ENCODE results near the gene NECTIN2.
A peak's percentile ranks its signal among the peaks of the same experiment; 100 is the strongest.
"Not testable (repeated sequence)": the region's sequence is repeated elsewhere in the genome, so short reads cannot be mapped to it uniquely, and the experiment has no call there.

Gene NECTIN2

DNA sequence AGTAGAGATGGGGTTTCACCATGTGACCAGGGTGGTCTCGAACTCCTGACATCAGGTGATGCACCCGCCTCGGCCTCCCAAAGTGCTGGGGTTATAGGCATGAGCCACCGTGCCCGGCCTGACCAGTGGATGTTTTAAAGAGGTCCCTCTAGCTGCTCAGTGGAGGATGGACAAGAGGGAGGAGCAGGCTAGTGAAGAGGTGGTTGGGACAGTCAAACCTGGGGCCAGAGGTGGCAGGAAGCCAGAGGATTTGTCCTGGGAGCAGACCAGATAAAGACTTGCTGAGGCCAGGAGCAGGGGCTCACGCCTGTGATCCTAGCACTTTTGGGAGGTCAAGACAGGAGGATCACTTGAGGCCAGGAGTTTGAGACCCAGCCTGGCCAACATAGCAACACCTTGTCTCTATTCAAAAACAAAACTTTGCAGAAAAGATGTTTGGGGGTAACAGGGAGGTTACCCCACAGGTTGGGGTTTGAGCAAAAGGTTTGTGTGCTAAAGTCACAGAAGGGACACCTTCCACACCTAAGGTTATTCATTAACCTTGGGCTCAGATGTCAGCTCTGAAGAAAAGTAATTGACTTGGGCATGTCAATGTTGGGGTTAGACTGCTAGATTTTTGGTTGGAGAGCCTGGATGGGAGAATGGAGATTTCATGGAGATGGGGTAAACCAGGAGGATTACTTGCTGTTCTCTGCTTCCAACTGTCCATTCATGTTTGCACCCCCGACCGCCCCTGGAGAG, 28.2 kb upstream of the NECTIN2 start:
- DNase-seq: no peak

DNA sequence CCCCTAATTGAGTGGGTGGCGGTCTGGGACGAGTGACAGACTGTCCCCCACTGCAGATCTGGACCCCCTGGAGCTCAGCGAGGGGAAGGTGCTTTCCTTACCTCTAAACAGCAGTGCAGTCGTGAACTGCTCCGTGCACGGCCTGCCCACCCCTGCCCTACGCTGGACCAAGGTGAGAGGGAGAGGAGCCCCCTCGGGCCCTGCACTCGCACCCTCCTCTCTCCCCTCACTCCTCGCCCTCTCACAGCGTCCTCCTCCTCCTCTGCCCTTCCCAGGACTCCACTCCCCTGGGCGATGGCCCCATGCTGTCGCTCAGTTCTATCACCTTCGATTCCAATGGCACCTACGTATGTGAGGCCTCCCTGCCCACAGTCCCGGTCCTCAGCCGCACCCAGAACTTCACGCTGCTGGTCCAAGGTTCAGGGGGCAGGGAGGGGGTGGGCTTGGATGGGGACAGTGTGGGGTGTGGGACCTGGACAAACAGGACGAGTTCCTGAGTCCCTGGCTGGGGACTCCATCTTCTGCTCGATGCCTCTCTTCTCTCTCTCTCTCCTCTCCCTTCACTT, 27.5 kb upstream of the NECTIN2 start:
- DNase-seq: no peak

DNA sequence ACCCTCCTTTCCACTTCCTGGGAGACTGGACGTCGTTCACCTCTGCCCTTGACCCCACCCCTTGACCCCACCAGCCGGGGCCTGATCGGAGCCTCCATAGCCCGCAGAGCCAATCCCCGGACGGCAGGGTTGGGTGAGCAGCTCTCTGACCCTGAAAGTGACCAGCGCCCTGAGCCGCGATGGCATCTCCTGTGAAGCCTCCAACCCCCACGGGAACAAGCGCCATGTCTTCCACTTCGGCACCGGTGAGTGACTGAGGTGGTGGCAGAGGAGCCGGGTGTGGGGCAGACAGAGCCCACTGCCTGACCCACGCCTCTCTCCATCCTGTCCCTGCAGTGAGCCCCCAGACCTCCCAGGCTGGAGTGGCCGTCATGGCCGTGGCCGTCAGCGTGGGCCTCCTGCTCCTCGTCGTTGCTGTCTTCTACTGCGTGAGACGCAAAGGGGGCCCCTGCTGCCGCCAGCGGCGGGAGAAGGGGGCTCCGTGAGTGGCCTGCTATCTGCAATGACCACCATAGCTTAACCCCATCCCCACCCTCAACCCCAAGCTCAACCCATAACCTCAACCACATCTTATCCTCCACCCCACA, 26.8 kb upstream of the NECTIN2 start:
- no peak for DNase-seq

DNA sequence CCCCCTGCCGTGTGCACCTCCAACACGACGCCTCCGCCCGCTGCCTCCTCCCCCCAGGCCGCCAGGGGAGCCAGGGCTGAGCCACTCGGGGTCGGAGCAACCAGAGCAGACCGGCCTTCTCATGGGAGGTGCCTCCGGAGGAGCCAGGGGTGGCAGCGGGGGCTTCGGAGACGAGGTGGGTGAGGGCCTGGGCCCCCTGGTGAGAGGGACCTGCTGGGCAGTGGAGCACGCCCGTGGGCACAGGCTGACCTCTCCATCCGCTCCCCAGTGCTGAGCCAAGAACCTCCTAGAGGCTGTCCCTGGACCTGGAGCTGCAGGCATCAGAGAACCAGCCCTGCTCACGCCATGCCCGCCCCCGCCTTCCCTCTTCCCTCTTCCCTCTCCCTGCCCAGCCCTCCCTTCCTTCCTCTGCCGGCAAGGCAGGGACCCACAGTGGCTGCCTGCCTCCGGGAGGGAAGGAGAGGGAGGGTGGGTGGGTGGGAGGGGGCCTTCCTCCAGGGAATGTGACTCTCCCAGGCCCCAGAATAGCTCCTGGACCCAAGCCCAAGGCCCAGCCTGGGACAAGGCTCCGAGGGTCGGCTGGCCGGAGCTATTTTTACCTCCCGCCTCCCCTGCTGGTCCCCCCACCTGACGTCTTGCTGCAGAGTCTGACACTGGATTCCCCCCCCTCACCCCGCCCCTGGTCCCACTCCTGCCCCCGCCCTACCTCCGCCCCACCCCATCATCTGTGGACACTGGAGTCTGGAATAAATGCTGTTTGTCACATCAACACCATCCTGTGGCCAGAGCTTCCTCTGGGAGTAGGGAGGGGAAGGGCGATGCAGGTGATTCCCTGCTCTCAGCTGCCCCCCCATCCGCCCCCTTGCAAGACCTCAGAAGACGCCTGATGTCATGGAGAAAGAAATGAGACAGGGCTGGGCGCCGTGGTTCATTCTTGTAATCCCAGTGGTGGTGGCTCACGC, 25.2 kb upstream of the NECTIN2 start:
- no peak for DNase-seq

DNA sequence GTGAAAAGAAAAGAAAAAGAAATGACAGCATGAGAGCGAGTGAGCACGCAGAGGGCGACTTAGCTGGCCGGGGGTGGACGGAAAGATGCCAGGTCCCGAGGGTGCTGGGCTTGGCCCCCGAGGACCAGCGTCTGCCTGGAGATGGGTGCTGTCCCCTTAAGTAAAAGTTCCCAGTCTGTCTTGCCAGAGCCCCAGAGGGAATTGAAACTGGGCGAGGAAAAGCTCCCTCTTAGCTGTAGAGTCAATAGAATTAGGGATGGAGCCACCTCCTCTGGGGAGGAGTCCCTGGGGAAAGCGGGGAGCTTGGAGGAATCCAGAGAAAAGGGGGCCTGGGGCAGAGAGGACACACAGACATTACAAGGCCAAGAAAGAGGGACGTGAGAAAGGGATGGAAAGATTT, 23.9 kb upstream of the NECTIN2 start:
- DNase-seq: no peak

DNA sequence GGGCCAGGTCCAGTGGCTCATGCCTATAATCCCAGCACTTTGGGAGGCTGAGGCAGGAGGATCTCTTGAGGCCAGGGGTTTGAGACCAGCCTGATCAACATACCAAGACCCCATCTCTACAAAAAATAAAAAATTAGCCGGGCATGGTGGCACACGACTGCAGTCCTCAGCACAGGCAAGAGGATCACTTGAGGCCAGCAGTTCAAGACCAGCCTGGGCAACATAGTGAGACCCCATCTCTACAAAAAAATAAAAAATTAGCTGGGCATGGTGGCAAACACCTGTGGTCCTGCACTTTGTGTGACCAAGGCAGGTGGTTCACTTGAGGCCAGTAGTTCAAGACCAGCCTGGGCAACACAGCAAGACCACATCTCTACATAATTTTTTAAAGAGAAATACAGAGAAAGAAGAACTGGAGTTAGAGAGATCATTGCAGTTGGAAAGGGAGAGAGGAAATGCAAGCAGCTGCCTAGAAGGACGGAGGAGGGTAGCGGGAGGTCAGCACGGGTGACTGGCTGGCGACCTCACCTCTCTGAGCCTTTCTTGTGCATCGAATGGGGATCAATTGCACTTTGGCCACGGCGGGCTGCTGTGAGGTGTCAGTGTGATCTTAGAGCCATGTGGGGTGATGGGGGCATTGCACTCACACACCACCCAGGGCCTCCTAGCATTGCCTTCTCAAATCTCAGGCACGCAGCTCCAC, 23.3 kb upstream of the NECTIN2 start:
- DNase-seq: no peak

DNA sequence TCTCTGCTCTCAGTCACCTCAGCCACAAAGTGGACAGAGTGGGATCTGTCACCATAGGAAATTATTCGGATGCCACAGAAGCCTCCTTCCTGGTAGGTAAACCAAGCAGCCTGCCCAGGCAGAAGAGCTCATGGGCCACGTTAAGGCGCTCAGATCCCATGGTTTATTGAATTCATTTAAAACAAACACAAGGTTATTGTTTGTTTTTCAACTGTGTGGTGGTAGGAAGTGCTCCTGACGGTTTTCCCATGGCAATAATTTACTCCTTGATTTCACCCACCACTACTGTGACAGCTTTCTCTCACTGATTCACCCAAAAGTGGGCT, 22.8 kb upstream of the NECTIN2 start:
- DNase-seq: no peak

DNA sequence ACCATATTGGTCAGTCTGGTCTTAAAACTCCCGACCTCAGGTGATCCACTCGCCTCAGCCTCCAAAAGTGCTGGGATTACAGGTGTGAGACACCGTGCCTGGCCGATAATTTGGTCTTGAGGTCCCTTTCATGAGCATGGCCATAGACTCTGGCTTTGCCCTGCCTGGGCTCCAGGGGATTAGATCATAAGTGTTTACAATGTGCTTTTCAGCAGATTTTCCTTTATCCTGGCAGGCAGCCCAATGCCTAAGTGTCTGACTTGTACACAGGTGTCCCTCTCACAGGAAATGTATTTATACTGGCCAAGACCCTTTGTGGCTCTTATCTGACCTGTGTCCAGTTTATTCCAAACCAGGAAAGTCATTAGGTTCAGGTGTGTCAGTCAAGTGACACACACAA, 21.3 kb upstream of the NECTIN2 start:
- DNase-seq: no peak

DNA sequence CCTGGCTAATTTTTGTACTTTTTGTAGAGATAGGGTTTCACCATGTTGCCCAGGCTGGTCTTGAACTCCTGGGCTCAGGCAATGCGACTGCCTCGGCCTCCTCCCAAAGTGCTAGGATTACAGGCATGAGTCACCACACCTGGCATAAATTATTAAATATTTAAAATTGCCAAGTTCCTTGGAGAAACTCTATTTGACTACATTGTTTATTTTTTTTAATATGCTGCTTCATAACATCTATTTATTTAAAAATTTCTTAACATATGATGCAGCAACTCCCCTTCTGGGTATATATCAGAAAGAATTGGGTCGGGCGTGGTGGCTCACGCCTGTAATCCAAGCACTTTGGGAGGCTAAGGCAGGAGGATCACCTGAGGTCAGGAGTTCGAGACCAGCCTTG, 13.2 kb upstream of the NECTIN2 start:
- DNase-seq: peak; percentile 21

DNA sequence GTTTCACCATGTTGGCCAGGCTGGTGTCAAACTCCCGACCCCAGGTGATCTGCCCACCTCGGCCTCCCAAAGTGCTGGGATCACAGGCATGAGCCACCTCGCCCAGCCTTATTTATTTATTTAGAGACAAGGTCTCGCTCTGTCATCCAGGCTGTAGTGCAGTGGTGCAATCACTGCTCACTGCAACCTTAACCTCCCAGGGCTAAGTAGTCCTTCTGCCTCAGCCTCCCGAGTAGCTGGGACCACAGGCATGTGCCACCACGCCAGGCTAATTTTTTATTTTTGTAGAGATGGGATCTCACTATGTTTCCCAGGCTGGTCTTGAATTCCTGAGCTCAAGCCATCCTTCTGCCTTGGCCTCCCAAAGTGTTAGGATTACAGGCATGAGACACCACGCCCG, 11.7 kb upstream of the NECTIN2 start:
- DNase-seq: not testable (repeated sequence)

DNA sequence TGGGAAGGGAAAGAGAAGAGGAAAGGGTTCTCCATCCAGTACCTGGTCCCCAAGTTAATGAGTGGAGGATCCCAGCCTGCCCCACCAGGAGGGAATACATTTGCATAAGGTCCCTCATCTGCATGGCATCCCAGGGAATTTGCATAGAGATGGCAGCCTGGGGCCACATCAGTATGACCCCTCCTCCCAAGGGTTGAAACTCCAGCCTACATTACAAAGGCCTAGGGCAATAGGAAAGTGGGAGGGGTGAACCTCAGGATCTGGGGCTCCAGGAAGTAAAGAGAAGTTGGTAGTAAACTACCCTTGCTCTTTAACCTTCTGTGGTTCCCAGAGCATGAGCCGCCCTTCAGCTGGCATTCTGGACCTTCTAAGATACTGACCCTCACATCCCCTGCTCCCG, 6.8 kb upstream of the NECTIN2 start:
- no peak for DNase-seq

DNA sequence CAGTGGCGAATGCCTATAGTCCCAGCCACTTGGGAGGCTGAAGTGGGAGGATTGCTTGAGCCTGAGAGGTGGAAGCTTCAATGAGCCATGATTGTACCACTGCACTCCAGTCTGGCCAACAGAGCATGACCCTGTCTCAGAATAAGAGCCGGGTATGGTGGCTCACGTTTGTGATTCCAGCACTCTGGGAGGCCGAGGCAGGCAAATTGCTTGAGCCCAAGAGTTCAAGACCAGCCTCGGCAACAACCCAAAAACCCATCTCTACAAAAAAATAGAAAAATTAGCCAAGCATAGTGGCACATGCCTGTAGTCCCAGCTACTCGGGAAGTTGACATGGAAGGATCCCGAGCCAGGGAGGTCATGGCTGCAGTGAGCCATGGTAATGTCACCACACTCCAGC, 5.3 kb upstream of the NECTIN2 start:
- no peak for DNase-seq

DNA sequence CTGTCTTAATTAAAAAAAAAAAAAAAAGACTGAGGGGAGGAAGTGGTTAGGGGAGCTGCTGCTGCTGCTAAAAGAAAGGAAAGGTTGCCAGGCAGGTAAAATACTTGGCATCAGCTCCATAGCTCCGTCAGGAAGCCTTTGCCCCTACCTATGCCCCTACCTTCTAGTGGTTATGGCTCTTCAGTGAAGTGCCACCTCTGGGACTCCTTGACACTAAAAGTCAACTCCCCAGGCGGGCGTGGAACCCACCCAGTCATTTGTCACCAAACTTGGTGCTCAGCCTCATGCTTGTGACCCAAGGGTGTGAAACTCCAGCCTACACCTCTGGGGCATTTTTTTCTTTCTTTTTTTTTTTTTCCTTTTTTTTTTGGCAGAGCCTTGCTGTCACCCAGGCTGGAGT, 4.9 kb upstream of the NECTIN2 start:
- DNase-seq: no peak

DNA sequence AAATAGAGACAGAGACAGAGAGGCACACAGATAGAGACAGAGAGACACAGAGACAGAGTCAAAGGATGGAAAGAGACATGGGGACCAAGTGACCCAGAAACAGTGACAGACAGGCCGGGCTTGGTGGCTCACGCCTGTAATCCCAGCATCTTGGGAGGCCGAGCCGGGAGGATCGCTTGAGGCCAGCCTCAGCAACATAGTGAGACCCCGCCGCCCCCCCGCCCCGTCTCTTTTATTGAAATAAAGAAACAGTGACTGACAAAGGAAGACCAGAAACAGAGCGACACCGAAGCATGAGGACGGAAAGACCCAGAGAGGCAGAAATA, 848 bp upstream of the NECTIN2 start:
- DNase-seq: no peak

DNA sequence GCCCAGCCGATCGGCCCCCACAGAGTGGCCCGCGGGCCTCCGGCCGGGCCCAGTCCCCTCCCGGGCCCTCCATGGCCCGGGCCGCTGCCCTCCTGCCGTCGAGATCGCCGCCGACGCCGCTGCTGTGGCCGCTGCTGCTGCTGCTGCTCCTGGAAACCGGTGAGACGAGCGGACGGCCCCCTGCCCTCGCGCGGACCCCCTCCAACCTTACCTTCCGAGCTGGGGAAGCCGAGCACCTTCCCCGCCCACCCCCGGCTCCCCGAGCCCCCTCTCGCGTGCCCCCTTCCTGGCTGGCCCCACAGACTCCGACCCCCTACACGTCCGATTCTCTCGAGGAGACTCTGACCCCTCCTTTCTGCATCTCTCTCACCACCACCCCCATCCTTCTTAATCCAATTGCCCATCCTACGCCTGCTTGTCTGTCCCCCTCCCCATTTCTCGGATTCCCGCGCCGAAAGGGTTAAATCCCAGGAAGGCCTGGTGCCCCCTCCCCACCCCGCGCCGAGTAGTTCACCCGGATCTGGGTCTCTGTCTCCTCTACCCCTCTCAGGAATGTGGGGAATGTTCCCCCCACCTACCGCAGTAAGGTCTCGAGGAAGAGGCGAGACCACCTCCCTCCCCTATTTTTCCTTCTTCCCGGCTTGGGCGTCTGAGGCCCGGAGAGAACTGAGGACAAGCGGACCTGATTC, 502 bp downstream of the NECTIN2 start:
- peak; percentile 53 for DNase-seq

DNA sequence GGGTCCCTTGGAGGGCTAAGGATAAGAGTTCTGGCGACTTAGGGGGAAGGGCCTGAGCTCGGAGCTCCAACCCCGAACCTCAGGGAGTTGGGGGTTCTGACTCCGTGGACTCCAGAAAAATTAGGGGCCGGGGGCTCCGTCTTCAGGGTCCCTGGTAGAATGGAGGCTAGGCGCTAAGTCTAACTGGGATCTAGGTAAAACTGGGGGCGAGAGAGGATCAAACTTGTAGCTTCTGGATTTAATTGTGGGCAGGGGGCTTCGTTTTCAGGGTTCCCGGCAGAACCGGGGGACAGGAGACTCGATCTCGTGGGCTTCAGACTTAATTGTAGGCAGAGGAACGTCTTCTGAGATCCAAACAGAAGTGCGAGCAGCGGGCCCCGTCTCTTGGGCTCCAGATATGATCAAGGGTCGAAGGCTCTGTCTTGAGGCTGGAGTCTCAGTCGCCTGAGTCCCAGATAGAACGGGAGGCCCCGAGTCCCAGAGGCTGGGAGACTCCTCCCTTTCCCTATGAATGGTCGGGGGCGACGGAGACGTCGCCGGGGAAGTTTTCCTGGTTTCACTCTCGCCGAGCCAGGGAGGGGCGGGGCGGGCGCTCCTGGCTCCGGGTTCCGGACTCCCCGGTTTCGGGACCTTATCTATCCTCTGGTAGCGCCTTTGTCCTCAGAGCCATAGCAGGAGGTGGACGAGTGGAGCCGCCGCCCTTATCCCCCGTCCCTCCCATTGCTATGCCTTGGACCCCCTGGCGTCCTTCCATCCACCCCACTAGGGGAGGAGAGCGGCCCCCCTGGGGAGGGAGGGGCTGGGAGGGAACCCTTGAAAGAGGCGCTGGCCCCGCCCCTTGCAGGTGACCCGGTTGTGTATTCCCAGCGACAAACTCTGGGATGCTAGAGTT, 1.3 kb downstream of the NECTIN2 start:
- DNase-seq: peak; percentile 56

DNA sequence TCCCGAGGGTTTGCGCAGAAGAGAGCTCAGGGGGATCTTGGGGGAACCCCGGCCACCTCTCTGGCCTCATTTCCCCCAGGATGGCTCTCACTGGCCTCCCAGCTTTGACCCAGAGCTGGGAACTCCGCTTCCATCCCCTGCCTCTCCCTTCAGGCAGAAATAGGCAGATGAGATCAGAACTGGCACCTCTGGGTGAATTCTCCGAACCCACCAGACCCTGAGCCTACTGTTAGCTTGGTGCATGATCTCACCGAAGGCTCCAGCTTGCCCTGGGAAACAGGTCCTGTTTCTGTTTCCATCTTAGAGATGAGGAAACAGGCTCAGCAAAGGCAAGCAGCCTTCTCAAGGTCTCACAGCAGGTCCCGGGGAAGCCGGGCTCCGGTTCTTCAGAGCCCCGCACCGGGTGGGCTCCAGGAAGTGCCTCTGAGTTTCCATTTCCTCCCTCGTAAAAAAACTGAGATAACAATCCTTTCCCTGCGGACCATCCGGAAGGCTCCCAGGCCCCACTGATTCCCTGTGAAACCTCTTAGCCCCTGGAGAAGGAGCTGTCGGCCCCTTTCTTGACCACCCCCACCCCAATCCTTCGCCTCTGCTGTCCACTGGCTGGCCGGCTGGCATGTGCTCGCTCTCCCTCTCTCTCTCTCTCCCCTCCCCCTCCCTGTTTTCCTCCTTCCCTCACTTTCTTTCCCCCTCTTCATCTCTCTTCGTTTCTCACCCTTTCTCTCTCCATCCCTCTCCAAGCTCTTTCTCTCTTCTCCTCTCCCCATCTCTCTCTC, 2.1 kb downstream of the NECTIN2 start:
- peak; percentile 19 for DNase-seq

DNA sequence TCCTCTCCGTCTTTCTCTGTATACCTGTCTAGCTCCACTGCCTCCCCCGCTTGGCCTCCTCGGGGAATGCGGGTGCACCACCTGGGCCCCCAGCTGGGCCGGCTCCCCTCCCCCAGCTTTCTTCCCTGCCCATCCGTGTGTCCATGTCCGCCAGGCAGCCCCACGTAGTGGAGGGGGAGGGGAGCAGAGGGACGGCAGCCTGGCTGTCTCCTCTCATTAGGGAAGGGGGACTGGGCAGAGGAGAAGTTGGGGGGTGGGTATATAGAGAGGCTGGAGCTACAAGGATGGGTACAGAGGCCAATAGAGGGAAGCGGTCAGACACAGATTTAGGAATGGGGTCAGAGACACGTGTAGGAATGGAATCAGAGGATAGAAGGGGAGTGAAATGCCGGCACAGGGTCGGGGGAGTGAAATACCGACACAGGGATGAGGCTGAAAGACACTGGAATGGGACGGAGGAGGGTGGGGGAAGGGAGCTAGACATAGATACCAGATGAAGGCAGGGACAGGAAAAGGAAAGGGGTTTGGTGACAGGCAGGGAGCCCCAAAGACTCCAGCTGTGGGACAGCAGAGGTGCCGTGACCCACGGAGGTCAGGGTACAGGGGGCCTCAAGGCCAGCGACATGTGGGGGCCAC, 2.8 kb downstream of the NECTIN2 start:
- DNase-seq: no peak

DNA sequence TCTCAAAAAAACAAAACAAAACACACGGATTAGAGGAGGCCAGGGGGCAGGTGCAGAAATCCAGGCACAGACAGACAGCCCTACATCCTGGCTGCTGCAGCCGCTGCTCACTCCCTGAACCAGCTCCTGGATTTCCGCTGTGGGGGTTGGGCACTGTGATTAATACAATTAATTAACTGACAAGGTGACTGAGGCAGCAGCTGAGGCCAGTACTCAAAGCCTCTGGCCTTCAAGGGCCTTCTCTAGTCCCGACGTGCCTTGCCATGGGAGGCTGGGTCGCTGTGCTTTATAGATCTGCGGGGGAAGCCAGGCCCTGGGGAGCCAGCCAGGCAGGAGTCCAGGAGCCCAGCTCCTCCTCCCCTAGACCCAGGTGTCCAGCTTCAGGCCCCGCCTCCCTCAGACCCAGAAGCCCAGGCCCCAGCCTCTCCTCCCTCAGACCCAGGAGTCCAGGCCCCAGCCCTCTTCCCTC, 4.6 kb downstream of the NECTIN2 start:
- DNase-seq: no peak

DNA sequence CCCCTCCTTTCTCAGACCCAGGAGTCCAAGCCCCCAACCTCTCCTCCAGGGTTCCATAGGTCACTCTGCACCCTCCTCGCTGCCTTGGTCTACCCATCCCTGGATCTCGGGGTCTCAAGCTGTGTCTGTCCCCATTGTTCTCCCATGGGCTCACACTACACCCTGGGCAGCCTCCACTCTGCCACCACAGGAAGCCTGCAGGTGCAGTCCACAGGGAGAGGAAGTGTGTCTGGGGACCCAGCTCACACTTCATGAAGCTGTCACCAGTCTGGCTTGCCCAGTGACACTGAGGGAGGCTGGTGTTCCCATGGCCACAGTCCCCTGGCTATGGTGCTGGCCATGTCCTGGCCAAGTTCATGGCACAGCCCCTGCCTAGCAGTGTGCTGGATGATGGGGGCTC, 5.3 kb downstream of the NECTIN2 start:
- DNase-seq: no peak
